GM21529 (cell line): Measurements from ENCODE around the gene EIF4G3.

Experiments used
- ATAC-seq: cut with Tn5 transposase; IDR thresholded peaks from one replicate; pipeline ENCODE4 v1.9.1; 2021; ENCODE audit not compliant: unreplicated experiment

The EIF4G3 gene

GRCh38 chr1:20998826-20999225, 177.9 kb downstream of the EIF4G3 start:
- no peak for ATAC-seq

- no peak for ATAC-seq
Measured at GRCh38 chr1:20997602-20998224, 179.0 kb downstream of the EIF4G3 start.

GRCh38 chr1:20996554-20996953, 180.1 kb downstream of the EIF4G3 start:
- no peak for ATAC-seq

GRCh38 chr1:20993716-20994575, 182.8 kb downstream of the EIF4G3 start:
- no peak for ATAC-seq

- no peak for ATAC-seq
Measured at GRCh38 chr1:20992322-20993056, 184.2 kb downstream of the EIF4G3 start.

GRCh38 chr1:20988943-20989342, 187.8 kb downstream of the EIF4G3 start:
- ATAC-seq = no peak

GRCh38 chr1:20987831-20988825, 188.6 kb downstream of the EIF4G3 start:
- ATAC-seq = no peak

GRCh38 chr1:20983297-20983889, 193.3 kb downstream of the EIF4G3 start:
- ATAC-seq = no peak

- no peak for ATAC-seq
Measured at GRCh38 chr1:20982316-20982715, 194.4 kb downstream of the EIF4G3 start.

- ATAC-seq = no peak
Measured at GRCh38 chr1:20981915-20982314, 194.8 kb downstream of the EIF4G3 start.

GRCh38 chr1:20980051-20980450, 196.6 kb downstream of the EIF4G3 start:
- no peak for ATAC-seq

- ATAC-seq = no peak
Measured at GRCh38 chr1:20978413-20978812, 198.3 kb downstream of the EIF4G3 start.

- no peak for ATAC-seq
Measured at GRCh38 chr1:20975668-20976067, 201.0 kb downstream of the EIF4G3 start.

GRCh38 chr1:20974951-20975350, 201.7 kb downstream of the EIF4G3 start:
- no peak for ATAC-seq

GRCh38 chr1:20974069-20974468, 202.6 kb downstream of the EIF4G3 start:
- ATAC-seq = no peak

- no peak for ATAC-seq
Measured at GRCh38 chr1:20972855-20973254, 203.8 kb downstream of the EIF4G3 start.

GRCh38 chr1:20964540-20965484, 211.9 kb downstream of the EIF4G3 start:
- peak; percentile 90 for ATAC-seq

- no peak for ATAC-seq
Measured at GRCh38 chr1:20962576-20963258, 214.0 kb downstream of the EIF4G3 start.
